Ishikawa (cell line): Measurements from ENCODE around the gene PTPMT1.

ENCODE experiments used
- CEBPB ChIP-seq: IDR thresholded peaks from 2 replicates; pipeline ENCODE4 v1.6.1; 2012
- CREB1 ChIP-seq: IDR thresholded peaks from 2 replicates; pipeline ENCODE4 v1.6.1; 2012; ENCODE audit warnings: low read depth
- EGR1 ChIP-seq: IDR thresholded peaks from 2 replicates; pipeline ENCODE4 v1.6.1; 2012
- EP300 ChIP-seq: IDR thresholded peaks from 2 replicates; pipeline ENCODE4 v1.6.1; 2012; ENCODE audit warnings: borderline replicate concordance
- FOXM1 ChIP-seq: IDR thresholded peaks from 2 replicates; pipeline ENCODE4 v1.6.1; 2012; ENCODE audit warnings: low read depth, borderline replicate concordance
- MAX ChIP-seq: IDR thresholded peaks from 2 replicates; pipeline ENCODE4 v1.6.1; 2012
- NFIC ChIP-seq: IDR thresholded peaks from 2 replicates; pipeline ENCODE4 v1.6.1; 2012
- RAD21 ChIP-seq: IDR thresholded peaks from 2 replicates; pipeline ENCODE4 v1.6.1; 2012; ENCODE audit warnings: low read depth
- REST ChIP-seq: IDR thresholded peaks from 2 replicates; pipeline ENCODE4 v1.6.1; 2012; ENCODE audit warnings: low read depth, mild to moderate bottlenecking
- TAF1 ChIP-seq: IDR thresholded peaks from 2 replicates; pipeline ENCODE4 v1.6.1; 2012; ENCODE audit warnings: low read depth, mild to moderate bottlenecking
- TCF12 ChIP-seq: IDR thresholded peaks from 2 replicates; pipeline ENCODE4 v1.6.1; 2012; ENCODE audit warnings: low read depth
- TEAD4 ChIP-seq: IDR thresholded peaks from 2 replicates; pipeline ENCODE4 v1.6.1; 2012
- USF1 ChIP-seq: IDR thresholded peaks from 2 replicates; pipeline ENCODE4 v1.6.1; 2012
- YY1 ChIP-seq: IDR thresholded peaks from 2 replicates; pipeline ENCODE4 v1.6.1; 2012; ENCODE audit warnings: low read depth
- ZBTB7A ChIP-seq: IDR thresholded peaks from 2 replicates; pipeline ENCODE4 v1.6.1; 2012; ENCODE audit warnings: low read depth

Gene PTPMT1

GRCh38 chr11:47523490-47524225 lies 41.7 kb upstream of the PTPMT1 start:
- TF ChIP-seq EGR1 (no peak), TAF1 (no peak), ZBTB7A (no peak), EP300 (no peak), CREB1 (no peak), NFIC (no peak), REST (no peak), FOXM1 (no peak), USF1 (no peak), TEAD4 (no peak), YY1 (no peak), MAX (no peak), TCF12 (no peak), CEBPB (no peak)

- no peak for TF ChIP-seq TAF1
- TF ChIP-seq CEBPB: no peak
- no peak for TF ChIP-seq TEAD4
- TF ChIP-seq NFIC: no peak
- no peak for TF ChIP-seq FOXM1
- TF ChIP-seq REST: no peak
- no peak for TF ChIP-seq MAX
- no peak for TF ChIP-seq YY1
- no peak for TF ChIP-seq RAD21
- no peak for TF ChIP-seq TCF12
These were observed 41.0 kb upstream of the PTPMT1 start for GRCh38 chr11:47524291-47524874.

- TF ChIP-seq RAD21: no peak
- TF ChIP-seq TEAD4: no peak
- no peak for TF ChIP-seq USF1
- no peak for TF ChIP-seq CREB1
- TF ChIP-seq ZBTB7A: no peak
- TF ChIP-seq EP300: no peak
- no peak for TF ChIP-seq NFIC
- no peak for TF ChIP-seq MAX
- no peak for TF ChIP-seq TCF12
- no peak for TF ChIP-seq CEBPB
- no peak for TF ChIP-seq FOXM1
- TF ChIP-seq TAF1: no peak
- TF ChIP-seq YY1: no peak
- TF ChIP-seq EGR1: no peak
- no peak for TF ChIP-seq REST
These were observed 38.2 kb upstream of the PTPMT1 start for GRCh38 chr11:47527186-47527585.

GRCh38 chr11:47529951-47530350 lies 35.4 kb upstream of the PTPMT1 start:
- no peak for TF ChIP-seq ZBTB7A
- TF ChIP-seq TEAD4: no peak
